ENCODE data around the gene MAN1C1.

Gene MAN1C1

DNA sequence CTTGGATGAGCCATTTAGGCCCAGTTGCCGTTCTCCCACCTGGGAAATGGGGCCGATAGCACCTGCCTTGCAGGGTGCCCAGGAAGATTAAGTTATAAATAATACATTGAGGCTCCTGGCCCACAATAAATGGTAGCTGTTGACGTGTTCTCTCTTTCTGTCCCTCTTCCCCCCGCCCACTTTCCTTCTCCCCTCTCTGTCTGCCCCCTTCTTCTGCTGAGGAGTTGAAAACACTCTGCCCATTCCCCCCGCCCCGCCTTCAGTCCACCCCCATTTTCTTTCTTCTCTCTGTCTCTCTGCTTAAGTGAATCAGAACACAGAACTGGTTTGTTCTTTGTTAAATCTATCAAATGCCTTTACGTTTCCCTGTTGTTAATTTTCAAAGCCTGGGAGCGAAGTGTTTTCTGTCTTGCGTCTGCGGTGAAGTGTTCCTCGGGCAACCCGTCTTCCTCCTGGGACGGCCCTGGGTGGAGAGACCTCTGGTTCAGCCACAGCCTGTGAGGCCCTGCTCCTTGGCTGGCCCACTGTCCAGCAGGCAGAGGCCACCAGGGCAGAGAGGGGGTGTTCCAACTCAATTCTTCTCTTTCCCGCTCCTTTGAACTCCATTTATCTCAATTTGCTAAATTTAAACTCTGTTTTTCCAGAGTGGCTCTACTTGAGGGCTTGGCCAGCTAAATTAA lies 154.1 kb downstream of the MAN1C1 start:
- Histone ChIP-seq H2AK5ac (ENCODE audit: low read length) (no peak overlapping the region), H3K79me1 (ENCODE audit: low read length) (no peaks in the 10 kb centered on the region), H3K9ac (ENCODE audit: low read length) (no peak overlapping the region), H4K8ac (ENCODE audit: low read depth, low read length) (no peak overlapping the region), H3K4me3 (ENCODE audit: low read length) (no peak overlapping the region), H2BK15ac (replicated peaks; ENCODE audit: low read depth) (no peak overlapping the region), H3K27me3 (ENCODE audit: insufficient read depth, low read length, poor library complexity) (no peaks in the 10 kb centered on the region), H3K56ac (ENCODE audit: low read length) (no peak overlapping the region), H3K4me2 (ENCODE audit: low read length) (no peak overlapping the region), H4K5ac (ENCODE audit: low read length) (no peak overlapping the region), H3K36me3 (ENCODE audit: control insufficient read depth, insufficient read depth, low read length) (no peaks in the 10 kb centered on the region), H3K27ac (ENCODE audit: low read depth, low read length) (no peak overlapping the region), H2BK120ac (ENCODE audit: low read depth, low read length) (no peak overlapping the region), H3K18ac (ENCODE audit: low read length) (no peak overlapping the region), H3K4me1 (ENCODE audit: control insufficient read depth, low read depth, low read length) (no peaks in the 10 kb centered on the region), H3K4ac (ENCODE audit: low read depth, low read length) (no peak overlapping the region), H3K23ac (ENCODE audit: low read length) (no peak overlapping the region), H2BK5ac (ENCODE audit: low read length) (no peak overlapping the region), H3K79me2 (ENCODE audit: control insufficient read depth, insufficient read depth, low read length) (no peaks in the 10 kb centered on the region)
- WGBS (ENCODE audit: extremely low coverage, insufficient coverage, low lambda C conversion rate), result no CpG with 5 or more reads among the region's 14 CpGs
- no peak for DNase-seq

DNA sequence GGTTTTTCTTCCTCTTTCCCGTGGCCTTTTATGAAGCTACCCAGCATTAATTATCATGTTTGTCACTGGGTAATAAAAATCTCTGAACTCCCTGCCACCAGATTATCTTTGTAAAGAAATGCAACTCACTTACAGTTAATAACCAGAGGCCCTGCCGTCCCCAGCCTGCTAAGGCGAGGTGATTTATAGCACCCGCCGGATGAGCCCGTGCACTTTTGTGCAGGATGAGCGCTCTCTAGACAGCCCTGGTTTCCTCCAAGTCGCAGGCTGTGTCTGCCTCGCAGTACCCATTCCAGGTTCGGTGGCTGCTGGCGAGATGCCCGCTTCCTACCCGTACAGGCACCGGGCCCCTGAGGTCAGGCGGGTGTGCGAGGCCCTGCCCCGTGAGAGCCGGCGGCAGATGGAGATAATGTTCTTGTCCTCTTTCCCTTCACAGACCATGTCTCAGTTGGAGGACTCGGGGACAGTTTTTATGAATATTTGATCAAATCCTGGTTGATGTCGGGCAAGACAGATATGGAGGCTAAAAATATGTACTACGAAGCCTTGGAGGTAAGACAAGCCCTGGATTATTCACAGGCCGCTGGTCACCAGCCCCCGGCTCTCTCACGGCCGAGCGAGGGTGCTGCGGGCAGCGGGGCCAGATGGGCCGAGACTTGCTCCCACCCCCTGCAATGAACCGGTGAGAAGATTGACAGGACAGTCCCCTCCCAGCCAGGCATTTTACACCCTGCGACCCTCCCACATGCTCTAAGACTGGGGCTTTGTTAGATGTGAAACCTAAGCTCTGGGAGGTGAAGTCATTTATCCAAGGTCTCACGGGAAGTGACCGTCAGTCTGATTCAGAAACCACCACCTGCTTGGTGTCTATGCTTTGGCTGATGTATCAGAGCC lies 154.9 kb downstream of the MAN1C1 start:
- WGBS (ENCODE audit: extremely low coverage, insufficient coverage, low lambda C conversion rate), result no CpG with 5 or more reads among the region's 34 CpGs
- DNase-seq, result peak; percentile 60
- Histone ChIP-seq H3K4me2 (ENCODE audit: low read length) (no peak overlapping the region), H3K4me3 (ENCODE audit: low read length) (no peak overlapping the region), H3K4me1 (ENCODE audit: control insufficient read depth, low read depth, low read length) (no peaks in the 10 kb centered on the region), H2BK120ac (ENCODE audit: low read depth, low read length) (no peak overlapping the region), H4K5ac (ENCODE audit: low read length) (no peak overlapping the region), H4K8ac (ENCODE audit: low read depth, low read length) (no peak overlapping the region), H3K79me1 (ENCODE audit: low read length) (no peaks in the 10 kb centered on the region), H2BK15ac (replicated peaks; ENCODE audit: low read depth) (no peak overlapping the region), H3K4ac (ENCODE audit: low read depth, low read length) (no peak overlapping the region), H2AK5ac (ENCODE audit: low read length) (no peak overlapping the region), H3K23ac (ENCODE audit: low read length) (no peak overlapping the region), H2BK5ac (ENCODE audit: low read length) (no peak overlapping the region), H3K79me2 (ENCODE audit: control insufficient read depth, insufficient read depth, low read length) (no peaks in the 10 kb centered on the region), H3K56ac (ENCODE audit: low read length) (no peak overlapping the region), H3K18ac (ENCODE audit: low read length) (no peak overlapping the region), H3K36me3 (ENCODE audit: control insufficient read depth, insufficient read depth, low read length) (no peaks in the 10 kb centered on the region), H3K27me3 (ENCODE audit: insufficient read depth, low read length, poor library complexity) (no peaks in the 10 kb centered on the region), H3K27ac (ENCODE audit: low read depth, low read length) (no peak overlapping the region), H3K9ac (ENCODE audit: low read length) (no peak overlapping the region)

DNA sequence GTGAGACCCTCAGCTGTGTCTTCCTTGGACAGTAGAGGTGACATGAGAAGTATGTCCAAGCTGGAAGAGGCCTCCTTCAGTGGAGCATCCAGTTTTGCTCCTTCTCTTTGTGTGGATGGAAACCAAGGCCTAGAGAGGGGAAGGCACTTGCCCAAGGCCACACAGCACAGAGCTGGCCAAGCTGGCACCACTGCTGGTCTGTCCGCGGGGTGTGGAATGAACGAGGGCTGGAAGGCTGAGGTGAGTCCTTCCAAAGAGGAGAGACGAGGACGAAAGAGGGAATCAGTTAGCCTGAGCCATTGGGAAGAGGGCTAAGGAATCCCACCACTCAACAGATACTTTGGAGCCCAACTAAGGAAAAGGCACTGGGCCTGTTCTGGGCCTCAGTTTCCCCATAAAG lies 155.6 kb downstream of the MAN1C1 start:
- H2AK5ac ChIP-seq (ENCODE audit: low read length), result no peak overlapping the region
- no peak overlapping the region for H2BK5ac ChIP-seq (ENCODE audit: low read length)
- no peaks in the 10 kb centered on the region for H3K79me2 ChIP-seq (ENCODE audit: control insufficient read depth, insufficient read depth, low read length)
- H3K56ac ChIP-seq (ENCODE audit: low read length), result no peak overlapping the region
- no peaks in the 10 kb centered on the region for H3K79me1 ChIP-seq (ENCODE audit: low read length)
- DNase-seq, result no peak
- H4K8ac ChIP-seq (ENCODE audit: low read depth, low read length), result no peak overlapping the region
- no peak overlapping the region for H3K27ac ChIP-seq (ENCODE audit: low read depth, low read length)
- H3K4me2 ChIP-seq (ENCODE audit: low read length), result no peak overlapping the region
- no peaks in the 10 kb centered on the region for H3K36me3 ChIP-seq (ENCODE audit: control insufficient read depth, insufficient read depth, low read length)
- WGBS (ENCODE audit: extremely low coverage, insufficient coverage, low lambda C conversion rate), result no CpG with 5 or more reads among the region's 5 CpGs
- H3K9ac ChIP-seq (ENCODE audit: low read length), result no peak overlapping the region
- H3K4me3 ChIP-seq (ENCODE audit: low read length), result no peak overlapping the region
- H3K4me1 ChIP-seq (ENCODE audit: control insufficient read depth, low read depth, low read length), result no peaks in the 10 kb centered on the region
- H3K23ac ChIP-seq (ENCODE audit: low read length), result no peak overlapping the region
- H3K27me3 ChIP-seq (ENCODE audit: insufficient read depth, low read length, poor library complexity), result no peaks in the 10 kb centered on the region
- H2BK120ac ChIP-seq (ENCODE audit: low read depth, low read length), result no peak overlapping the region
- no peak overlapping the region for H2BK15ac ChIP-seq (replicated peaks; ENCODE audit: low read depth)
- no peak overlapping the region for H3K4ac ChIP-seq (ENCODE audit: low read depth, low read length)
- no peak overlapping the region for H4K5ac ChIP-seq (ENCODE audit: low read length)
- H3K18ac ChIP-seq (ENCODE audit: low read length), result no peak overlapping the region

DNA sequence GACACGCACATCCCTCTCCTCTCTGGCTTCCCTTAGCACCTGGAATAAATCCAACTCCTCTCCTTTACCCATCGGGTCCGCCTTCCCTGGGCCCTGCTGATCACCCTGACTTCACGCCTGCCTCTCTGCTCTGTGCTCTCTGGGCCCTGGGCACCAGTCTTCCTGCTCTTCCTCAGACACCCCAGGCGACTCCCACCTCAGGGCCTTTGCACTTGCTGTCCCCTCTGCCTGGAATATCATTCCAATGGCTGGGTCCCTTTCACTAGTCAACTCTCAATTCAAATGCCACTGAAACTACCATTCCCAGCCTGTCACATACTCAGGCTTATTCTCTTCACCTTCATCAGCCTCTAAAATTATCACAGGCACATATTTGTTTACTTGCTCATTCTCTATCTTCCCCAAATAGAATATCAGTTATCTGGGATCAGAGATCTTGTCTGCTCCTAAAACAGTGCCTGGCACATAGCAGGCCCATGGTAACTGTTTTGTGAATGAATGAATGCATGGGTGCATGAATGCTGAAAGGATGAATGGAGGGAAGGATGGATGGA lies 156.2 kb downstream of the MAN1C1 start:
- H4K5ac ChIP-seq (ENCODE audit: low read length), result no peak overlapping the region
- no peak overlapping the region for H2BK5ac ChIP-seq (ENCODE audit: low read length)
- no peak overlapping the region for H3K9ac ChIP-seq (ENCODE audit: low read length)
- H3K56ac ChIP-seq (ENCODE audit: low read length), result no peak overlapping the region
- H3K4ac ChIP-seq (ENCODE audit: low read depth, low read length), result no peak overlapping the region
- no peak overlapping the region for H3K4me2 ChIP-seq (ENCODE audit: low read length)
- no peak overlapping the region for H3K27ac ChIP-seq (ENCODE audit: low read depth, low read length)
- H3K79me2 ChIP-seq (ENCODE audit: control insufficient read depth, insufficient read depth, low read length), result no peaks in the 10 kb centered on the region
- no peak overlapping the region for H4K8ac ChIP-seq (ENCODE audit: low read depth, low read length)
- no peaks in the 10 kb centered on the region for H3K4me1 ChIP-seq (ENCODE audit: control insufficient read depth, low read depth, low read length)
- H2BK15ac ChIP-seq (replicated peaks; ENCODE audit: low read depth), result no peak overlapping the region
- H3K27me3 ChIP-seq (ENCODE audit: insufficient read depth, low read length, poor library complexity), result no peaks in the 10 kb centered on the region
- WGBS (ENCODE audit: extremely low coverage, insufficient coverage, low lambda C conversion rate), result no CpG with 5 or more reads among the region's 5 CpGs
- no peak overlapping the region for H2BK120ac ChIP-seq (ENCODE audit: low read depth, low read length)
- DNase-seq, result no peak
- no peaks in the 10 kb centered on the region for H3K79me1 ChIP-seq (ENCODE audit: low read length)
- H3K4me3 ChIP-seq (ENCODE audit: low read length), result no peak overlapping the region
- no peak overlapping the region for H2AK5ac ChIP-seq (ENCODE audit: low read length)
- no peaks in the 10 kb centered on the region for H3K36me3 ChIP-seq (ENCODE audit: control insufficient read depth, insufficient read depth, low read length)
- H3K18ac ChIP-seq (ENCODE audit: low read length), result no peak overlapping the region
- no peak overlapping the region for H3K23ac ChIP-seq (ENCODE audit: low read length)

DNA sequence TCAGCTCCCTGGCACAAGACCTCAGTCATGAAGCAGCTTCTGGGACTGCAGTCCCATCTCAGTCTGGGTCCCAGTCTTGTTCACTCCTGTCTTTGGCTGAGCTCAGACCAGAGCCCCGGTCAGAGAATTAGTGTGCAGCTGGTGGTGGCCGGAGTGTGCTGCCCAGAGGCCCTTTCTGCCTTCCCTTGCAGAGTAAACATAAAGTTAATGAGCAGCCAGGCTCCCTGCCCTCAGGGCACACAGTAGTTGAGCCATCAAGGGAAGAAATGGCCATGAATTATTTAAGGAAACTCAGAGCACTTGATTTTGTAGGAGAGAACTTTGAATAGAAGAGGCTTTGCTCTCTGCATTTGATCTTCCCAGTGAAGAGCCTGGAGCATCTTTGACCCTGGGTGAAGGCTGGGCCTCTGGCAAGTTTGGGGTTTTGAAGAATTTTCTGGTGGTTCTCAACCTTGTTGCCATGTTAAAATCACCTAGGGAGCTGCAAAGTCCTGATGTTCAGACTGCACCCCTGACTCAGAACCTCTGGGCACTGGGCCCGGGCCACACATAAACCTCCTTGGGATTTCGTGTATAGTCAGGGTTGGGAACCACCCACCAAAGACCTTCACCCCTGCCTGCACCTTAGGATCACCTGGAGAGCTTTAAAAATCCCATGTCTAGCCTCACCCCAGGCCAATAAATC lies 157.0 kb downstream of the MAN1C1 start:
- Histone ChIP-seq H3K27ac (ENCODE audit: low read depth, low read length) (no peak overlapping the region), H2BK15ac (replicated peaks; ENCODE audit: low read depth) (no peak overlapping the region), H3K36me3 (ENCODE audit: control insufficient read depth, insufficient read depth, low read length) (no peaks in the 10 kb centered on the region), H3K4me3 (ENCODE audit: low read length) (no peak overlapping the region), H3K18ac (ENCODE audit: low read length) (no peak overlapping the region), H2AK5ac (ENCODE audit: low read length) (no peak overlapping the region), H3K4me1 (ENCODE audit: control insufficient read depth, low read depth, low read length) (no peaks in the 10 kb centered on the region), H4K5ac (ENCODE audit: low read length) (no peak overlapping the region), H3K27me3 (ENCODE audit: insufficient read depth, low read length, poor library complexity) (no peaks in the 10 kb centered on the region), H3K9ac (ENCODE audit: low read length) (no peak overlapping the region), H3K56ac (ENCODE audit: low read length) (no peak overlapping the region), H3K4ac (ENCODE audit: low read depth, low read length) (no peak overlapping the region), H2BK5ac (ENCODE audit: low read length) (no peak overlapping the region), H3K23ac (ENCODE audit: low read length) (no peak overlapping the region), H3K79me2 (ENCODE audit: control insufficient read depth, insufficient read depth, low read length) (no peaks in the 10 kb centered on the region), H2BK120ac (ENCODE audit: low read depth, low read length) (no peak overlapping the region), H4K8ac (ENCODE audit: low read depth, low read length) (no peak overlapping the region), H3K4me2 (ENCODE audit: low read length) (no peak overlapping the region), H3K79me1 (ENCODE audit: low read length) (no peaks in the 10 kb centered on the region)
- peak; percentile 42 for DNase-seq
- no CpG with 5 or more reads among the region's 4 CpGs for WGBS (ENCODE audit: extremely low coverage, insufficient coverage, low lambda C conversion rate)
